Measurements from ENCODE around the gene IRF7.

Gene IRF7

DNA sequence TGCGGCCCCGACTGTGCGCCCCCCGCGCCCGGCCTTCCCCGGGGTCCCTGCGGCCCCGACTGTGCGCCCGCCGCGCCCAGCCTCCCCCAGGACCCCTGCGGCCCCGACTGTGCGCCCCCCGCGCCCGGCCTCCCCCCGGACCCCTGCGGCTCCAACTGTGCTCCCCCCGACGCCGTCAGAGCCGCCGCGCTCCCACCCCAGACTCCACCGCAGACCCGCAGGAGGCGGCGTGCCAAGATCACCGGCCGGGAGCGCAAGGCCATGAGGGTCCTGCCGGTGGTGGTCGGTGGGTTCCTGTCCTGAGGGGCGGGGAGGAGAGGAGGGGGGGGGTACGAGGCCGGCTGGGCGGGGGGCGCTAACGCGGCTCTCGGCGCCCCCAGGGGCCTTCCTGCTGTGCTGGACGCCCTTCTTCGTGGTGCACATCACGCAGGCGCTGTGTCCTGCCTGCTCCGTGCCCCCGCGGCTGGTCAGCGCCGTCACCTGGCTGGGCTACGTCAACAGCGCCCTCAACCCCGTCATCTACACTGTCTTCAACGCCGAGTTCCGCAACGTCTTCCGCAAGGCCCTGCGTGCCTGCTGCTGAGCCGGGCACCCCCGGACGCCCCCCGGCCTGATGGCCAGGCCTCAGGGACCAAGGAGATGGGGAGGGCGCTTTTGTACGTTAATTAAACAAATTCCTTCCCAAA, 24.4 kb upstream of the IRF7 start:
- DNase-seq (ENCODE audit: low read depth), result no peak

DNA sequence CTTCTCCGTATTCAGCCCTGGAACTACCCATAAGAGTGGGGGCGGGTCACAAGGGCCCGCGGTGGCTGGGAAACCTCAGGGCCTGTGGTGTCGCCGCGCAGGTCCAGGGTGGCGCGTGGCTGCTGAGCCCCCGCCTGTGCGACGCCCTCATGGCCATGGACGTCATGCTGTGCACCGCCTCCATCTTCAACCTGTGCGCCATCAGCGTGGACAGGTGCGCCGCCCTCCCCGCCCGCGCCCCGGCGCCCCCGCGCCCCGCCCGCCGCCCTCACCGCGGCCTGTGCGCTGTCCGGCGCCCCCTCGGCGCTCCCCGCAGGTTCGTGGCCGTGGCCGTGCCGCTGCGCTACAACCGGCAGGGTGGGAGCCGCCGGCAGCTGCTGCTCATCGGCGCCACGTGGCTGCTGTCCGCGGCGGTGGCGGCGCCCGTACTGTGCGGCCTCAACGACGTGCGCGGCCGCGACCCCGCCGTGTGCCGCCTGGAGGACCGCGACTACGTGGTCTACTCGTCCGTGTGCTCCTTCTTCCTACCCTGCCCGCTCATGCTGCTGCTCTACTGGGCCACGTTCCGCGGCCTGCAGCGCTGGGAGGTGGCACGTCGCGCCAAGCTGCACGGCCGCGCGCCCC, 23.7 kb upstream of the IRF7 start:
- no peak for DNase-seq (ENCODE audit: low read depth)

DNA sequence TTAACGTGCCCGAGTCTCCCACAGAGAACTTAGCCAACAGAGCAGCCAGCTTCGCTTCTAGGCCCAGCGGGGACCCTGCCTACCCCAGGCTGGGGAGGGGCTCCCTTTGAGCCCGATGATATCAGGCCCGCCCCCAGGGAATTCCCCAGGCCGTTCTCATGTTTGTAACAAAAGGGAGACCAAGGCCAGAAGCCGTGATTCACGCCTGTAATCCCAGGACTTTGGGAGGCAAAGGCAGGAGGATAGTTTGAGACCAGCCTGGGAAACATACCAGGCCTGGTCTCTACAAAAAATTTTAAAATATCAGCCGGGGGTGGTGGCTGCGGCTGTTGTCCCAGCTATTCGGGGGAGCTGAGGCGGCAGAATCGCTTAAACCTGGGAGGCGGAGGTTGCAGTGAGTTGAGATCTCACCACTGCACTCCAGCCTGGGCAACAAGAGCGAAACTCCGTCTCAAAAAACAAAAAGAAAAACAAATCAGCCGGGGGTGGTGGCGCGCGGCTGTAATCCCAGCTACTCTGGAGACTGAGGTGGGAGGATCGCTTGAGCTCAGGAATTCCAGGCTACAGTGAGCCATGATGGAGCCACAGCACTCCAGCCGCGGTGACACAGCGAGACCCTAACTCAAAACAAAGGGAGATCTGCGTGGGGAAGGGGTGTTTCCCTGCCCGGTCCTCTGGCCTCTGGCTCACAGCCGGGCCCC, 23.0 kb upstream of the IRF7 start:
- no peak for DNase-seq (ENCODE audit: low read depth)

DNA sequence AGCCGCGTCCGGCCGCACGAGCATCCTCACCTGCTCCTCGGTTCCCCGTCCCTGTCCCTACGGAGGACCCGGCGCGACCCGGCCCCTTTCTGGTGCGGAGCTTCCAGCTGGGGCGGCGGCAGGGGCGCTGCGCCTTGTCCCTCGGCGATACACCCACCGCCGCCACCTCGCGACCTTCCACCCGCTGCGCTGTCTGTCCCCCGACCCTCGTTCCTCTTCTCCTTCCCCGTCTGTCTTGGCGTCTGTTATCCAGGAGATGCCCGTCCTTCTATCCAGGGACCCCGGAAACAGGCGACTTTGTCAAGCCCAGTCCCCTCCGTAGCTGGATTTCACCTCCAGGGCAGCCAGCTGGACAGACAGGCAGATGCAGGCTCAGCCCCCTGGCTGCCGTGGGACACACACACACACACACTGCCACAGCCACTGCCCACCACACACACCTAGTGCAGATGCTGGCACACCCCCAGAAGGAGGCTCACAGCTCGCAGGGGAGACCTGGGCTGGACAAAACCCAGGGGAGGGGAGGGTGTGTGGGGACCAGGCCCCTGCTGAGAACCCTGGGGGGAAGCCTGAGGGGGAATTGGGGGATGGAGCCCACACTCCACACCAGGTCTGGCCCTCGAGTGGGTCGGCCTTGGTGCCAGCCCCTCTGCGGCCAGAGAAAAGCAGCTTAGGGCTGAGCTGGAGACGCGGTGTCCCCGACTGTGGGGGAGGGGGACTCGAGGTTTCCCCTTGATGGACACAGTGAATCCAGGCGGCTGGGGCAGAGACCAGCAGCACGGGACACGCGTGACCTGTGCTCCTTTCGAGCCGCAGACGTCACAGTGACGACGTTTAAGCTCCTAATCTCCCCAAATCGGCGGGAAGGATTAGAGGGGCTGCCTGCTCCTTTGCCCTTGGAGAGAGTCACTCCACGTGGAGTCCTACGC, 22.1 kb upstream of the IRF7 start:
- DNase-seq (ENCODE audit: low read depth), result no peak

DNA sequence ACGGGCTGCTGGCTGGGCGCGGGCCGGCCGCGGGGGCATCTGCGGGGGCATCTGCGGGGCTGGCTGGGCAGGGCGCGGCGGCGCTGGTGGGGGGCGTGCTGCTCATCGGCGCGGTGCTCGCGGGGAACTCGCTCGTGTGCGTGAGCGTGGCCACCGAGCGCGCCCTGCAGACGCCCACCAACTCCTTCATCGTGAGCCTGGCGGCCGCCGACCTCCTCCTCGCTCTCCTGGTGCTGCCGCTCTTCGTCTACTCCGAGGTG, 21.5 kb upstream of the IRF7 start:
- no peak for DNase-seq (ENCODE audit: low read depth)

DNA sequence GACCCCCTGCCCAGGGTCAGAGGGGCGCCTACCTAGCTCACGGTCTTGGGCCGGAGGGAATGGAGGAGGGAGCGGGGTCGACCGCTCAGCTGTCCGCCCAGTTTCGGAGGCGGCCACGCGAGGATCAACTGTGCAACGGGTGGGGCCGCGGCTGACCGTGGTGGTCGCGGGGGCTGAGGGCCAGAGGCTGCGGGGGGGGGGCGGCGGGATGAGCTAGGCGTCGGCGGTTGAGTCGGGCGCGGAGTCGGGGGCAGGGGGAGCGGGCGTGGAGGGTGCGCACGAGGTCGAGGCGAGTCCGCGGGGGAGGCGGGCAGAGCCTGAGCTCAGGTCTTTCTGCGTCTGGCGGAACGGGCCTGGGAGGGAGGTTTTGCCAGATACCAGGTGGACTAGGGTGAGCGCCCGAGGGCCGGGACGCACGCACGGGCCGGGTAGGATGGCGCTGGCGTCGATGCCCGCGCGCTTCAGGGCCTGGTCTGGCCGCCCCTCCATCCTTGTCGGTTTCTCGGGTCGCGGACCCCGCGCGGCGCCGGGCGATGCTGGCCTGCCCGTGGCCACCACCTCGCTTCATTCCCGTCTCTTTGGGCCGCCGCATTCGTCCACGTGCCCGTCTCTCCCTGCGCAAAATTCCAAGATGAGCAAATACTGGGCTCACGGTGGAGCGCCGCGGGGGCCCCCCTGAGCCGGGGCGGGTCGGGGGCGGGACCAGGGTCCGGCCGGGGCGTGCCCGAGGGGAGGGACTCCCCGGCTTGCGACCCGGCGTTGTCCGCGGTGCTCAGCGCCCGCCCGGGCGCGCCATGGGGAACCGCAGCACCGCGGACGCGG, 21.0 kb upstream of the IRF7 start, which contains the start of gene DRD4:
DRD4 (plus strand) TSS at position 759 of the 822 bp plus-strand sequence; CDS start at position 795, 36 bp downstream.
- no peak for DNase-seq (ENCODE audit: low read depth)

DNA sequence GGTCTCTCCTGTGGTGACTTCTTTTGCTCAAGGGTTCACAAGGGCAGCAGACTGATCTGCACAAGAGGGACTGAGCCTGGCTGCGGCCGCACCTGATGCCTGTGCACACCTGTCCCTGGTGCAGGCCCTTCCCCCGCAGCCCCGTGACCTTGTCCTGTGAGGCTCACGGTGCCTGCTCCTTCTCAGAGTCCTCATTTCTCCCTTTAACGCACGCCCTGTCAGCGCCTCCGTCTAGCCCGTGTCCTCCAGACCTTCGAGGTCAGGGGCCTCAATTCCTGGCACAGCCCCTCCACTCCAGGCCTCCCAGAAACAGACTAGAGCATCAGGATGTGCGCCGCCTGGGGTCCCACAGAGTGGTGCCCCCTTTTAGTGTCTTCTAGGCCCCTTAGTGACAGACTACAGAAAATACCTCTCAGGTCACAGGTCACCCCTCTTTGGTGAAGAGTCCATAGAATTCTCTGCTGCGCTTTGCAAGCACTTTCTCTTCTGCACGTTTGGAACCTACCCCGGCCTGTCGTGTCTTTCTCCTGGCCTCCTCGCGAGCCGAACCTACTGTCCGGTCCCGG, 20.3 kb upstream of the IRF7 start:
- no peak for DNase-seq (ENCODE audit: low read depth)

DNA sequence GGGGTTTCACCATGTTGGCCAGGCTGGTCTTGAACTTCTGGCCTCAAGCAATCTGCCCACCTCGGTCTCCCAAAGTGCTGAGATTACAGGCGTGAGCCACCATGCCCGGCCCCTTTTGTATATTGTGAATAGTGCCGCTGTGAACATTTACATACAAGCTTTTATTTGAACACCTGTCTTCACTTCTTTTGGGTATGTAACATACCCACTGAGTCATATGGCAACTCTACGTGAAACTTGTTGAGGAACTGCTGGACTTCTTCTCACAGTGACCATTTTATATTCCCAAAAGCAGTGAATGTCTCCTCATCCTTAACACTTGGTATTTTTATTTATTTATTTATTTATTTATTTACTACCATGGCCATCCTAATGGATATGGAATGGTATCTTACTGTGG, 15.1 kb upstream of the IRF7 start:
- no peak for DNase-seq (ENCODE audit: low read depth)

DNA sequence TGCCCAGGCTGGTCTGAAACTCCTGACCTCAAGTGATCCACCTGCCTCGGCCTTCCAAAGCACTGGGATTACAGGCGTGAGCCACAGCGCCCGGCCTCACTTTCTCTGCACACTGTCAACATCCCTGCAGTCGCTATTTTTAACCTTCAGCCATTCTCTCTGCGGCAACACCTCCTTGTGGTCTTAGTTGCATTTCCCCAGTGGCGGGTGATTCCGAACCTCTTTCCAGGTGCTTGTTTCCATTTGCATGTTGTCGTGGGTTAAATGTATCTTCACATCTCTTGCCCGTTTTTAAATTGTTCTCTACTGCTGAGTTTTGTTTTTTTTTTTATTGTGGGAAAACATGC, 13.5 kb upstream of the IRF7 start:
- DNase-seq (ENCODE audit: low read depth), result no peak

DNA sequence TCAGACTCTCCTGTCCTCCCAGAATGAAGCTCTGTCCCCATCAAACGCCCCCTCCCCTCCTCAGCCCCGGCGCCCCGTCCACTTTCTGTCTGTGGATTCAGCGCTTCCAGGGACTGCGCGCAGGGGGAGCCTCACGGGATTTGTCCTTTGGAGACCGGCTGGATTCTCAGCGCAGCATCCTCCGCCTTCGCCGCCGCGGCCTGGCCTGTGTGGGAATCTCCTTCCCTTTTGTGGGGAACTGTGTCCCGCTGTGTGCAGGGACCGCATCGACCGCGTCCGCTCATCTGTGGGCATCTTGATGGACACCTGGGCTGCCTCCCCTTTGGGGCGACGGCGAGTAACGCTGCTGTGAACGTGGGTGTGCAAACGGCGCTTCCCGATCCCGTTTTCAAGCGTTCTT, 12.3 kb upstream of the IRF7 start:
- no peak for DNase-seq (ENCODE audit: low read depth)

DNA sequence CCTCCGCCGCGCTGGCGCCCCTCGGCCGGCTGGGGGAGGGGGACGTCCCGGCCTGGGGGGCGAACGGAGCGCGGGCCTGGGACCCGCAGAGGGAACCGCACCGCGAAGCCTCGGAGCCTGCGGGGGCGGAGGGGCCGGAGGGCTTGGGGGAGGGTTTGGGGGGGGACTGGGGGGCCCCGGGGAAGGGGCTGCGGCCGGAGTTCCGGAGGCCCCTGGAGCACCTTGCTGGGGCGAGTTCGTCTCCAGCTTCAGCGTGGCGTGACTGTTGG, 11.5 kb upstream of the IRF7 start:
- DNase-seq (ENCODE audit: low read depth), result no peak

DNA sequence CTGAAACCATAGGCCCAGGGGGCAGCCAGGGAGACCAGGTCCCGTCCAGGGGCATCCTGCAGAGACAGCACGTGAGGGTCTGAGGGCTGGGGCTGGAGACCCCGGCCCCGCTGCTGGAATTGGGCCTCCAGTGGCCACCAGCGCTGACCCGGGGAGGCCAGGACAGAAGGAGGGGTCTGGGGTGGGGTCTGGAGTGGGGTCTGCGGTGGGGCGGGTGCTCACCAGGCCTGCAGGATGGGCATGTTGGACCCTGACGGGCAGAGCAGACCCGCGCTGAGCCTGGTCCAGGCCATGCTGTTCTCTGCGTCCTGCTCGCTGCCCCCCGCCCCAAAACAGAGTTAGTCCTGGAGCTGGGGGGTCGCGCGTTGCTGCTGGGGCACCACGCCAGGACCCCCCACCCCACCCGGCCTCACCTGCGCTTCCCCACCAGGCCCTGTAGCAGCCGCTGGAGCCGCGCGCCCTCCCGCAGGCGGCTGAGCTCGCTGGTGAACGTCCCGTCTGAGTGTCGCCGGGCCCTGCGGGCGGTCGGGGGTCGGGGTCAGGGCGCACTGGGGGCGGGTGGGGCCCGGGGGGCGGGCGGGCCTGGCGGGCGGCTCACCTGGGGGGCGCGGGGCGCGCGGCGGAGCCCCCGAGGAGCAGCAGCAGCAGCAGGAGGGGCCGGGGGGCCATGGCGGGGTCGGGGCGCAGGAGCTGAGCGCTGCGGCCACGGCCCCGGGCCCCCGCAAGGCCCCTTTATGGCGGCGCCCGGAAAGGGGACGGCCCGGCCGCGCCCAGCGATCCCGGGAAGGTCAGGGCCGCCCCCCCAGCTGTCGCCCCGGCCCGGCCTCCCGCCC, 10.9 kb upstream of the IRF7 start, which contains the start of gene SCT:
SCT (minus strand) TSS at position 707 of the 833 bp plus-strand sequence; CDS start at position 669, 38 bp downstream.
- DNase-seq (ENCODE audit: low read depth), result no peak

DNA sequence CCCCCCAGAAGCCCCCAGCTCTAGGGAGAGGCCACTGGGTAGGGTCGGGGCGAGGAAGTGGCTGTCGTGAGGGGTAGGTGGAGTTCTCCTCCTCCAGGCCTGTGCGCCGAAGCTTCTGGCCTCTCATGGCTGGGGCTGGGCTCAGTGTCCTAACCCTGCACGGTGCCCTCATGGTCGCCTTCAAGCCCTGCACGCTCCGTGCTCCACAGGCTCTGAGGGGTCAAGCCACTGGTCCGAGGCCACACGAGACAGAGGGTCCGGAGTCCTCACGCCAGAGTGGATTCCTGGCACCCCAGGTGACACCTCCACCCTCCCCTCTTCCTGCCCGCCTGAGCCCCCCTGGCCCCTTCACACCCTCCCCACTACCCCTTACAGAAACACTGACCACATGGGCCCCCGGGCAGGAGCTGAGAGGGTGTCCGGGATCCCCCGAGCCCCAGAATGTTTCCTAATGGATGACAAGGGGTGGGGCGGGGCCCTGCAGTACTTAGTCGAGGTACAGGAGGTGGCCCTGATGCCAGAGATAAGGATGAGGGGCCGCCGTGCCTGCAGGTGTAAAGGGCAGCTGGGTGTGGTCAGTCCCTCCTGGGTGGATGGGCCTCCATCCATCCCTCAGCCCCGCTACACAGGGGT, 10.0 kb upstream of the IRF7 start:
- no peak for DNase-seq (ENCODE audit: low read depth)

DNA sequence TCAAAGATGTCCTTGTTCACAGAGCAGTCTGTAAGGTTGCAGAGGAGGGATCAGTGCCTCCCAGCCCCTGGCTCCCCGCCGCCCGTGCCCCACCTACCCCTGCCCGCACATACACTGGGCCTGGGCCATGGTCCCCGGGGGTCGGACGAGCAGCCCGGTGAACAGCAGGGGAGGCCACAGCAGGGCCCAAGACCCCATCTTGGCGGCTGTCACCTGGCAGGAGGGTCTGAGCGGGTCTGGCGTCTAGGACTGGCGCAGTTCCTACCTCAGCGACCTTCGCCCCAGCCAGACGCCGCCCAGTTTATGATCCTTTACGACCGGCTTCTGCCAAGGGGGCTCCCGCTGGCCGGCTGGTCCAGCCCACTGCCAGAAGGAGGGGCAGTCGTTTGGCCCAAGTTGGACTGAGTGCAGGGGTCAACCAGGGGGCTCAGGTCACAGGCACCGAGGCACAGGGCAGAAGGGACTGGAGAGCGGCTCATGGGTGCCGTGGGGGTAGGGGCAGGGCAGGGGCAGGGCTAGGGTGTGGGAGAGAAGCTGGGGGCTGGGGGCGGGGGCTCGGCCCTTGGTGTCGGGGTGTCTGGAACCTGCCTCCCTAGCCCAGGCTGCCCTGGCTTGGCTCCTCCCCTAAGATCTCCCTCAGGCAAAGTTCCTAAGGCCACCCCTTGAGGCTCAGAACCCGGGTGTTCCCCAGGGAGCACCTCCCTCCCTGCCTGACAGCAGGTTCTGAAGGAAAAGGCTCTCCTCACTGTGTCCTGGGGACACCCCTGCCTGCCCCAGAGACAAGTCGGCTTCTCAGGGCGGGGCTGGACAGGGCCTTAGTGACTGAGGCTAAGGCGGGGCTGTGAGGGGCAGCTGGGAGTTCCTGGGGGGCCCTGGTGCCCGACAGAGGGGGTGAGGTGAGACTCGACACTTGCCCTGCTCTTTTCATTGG, 9.2 kb upstream of the IRF7 start, which contains the start of gene CDHR5:
CDHR5 (minus strand) TSS at position 251 of the 931 bp plus-strand sequence; CDS start at position 198, 53 bp downstream.
- DNase-seq (ENCODE audit: low read depth), result no peak

DNA sequence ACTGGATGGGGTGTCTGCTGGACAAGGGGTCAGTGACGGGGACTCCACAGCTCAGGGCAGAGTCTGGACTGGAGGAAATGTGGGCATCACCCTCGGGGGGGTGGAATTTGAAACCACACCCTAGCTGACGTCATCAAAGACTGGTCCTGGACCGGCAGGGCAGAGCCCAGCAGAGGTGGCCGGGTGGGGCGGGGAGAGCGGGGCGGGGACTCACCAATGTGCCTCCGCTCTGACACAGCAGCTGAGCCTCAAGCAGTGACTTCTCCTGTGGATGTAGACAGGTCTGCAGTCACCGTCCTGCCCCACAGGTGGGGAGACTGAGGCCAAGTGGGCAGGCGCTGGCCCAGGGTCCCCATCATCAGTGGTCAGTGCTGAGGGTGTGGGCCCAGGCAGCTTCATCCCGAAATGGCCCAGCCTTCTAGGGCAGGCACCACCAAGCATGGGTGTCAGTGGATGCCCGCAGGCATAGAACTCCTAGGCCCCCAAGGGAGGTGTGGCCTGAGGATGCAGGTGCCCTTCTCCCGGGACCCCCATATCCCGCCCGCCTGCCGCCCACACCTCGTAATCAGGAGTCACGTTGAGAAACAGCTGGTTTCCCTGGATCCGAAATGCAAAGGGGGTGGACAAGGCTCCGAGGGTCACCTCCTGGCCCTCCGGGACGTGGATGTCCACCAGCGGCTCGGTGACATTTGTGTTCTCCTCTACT, 8.4 kb upstream of the IRF7 start:
- no peak for DNase-seq (ENCODE audit: low read depth)

DNA sequence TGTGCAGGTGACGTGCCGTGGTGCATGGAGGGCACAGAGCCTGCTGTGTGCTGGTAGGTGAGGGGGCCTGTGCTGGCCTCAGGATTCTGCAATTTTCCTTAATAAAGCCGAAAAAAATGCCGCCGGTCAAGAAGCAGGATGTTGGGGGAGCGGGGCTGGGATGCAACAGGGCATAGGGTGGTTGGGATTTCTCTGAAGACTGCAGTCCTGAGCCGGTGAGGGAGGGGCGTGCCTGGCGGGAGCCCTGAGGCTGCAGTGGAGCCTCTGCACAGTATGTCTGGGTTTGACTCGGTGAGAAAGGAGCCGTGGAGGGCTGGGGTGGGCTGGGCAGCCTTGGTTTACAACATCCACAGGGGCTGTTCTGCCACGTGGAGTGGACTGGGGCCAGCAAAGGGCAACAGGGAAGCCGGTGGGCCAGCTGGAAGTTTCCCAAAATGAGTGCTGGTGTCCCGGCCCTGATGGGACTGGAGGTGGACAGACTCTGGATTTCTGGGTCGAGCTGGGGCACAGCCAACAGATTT, 7.7 kb upstream of the IRF7 start:
- DNase-seq (ENCODE audit: low read depth), result no peak

DNA sequence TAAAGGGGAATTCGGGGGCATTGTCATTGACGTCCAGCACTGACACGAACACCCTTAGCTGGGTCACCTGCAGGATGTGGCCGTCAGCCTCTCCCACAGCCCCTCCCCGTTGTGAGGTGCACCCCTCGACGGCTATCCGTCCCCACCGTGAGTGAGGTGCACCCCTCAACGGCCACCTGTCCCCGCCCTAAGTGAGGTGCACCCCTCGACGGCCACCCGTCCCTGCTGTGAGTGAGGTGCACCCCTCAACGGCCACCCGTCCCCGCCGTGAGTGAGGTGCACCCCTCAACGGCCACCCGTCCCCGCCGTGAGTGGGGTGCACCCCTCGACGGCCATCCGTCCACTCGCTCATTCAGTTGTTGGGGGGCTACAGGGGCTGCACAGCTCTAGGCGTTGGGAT, 6.1 kb upstream of the IRF7 start:
- DNase-seq (ENCODE audit: low read depth), result no peak
